Neural progenitor cell (in vitro differentiated cells): Measurements from ENCODE around the gene ENOPH1. TPM values are rescaled to one million over a fixed set of nuclear protein-coding genes. Genes with fewer than 3 reads are reported as not detected.

ENCODE experiments used
- DNase-seq: peaks from one replicate; pipeline ENCODE4 v3.0.0-alpha.2; 2016; ENCODE audit warnings: low spot score
- H2AFZ ChIP-seq: fragments of 200-600 bp; sonication (generic); replicated peaks from 2 replicates; pipeline ENCODE4 v1.6.1; 2016; ENCODE audit warnings: antibody characterized with exemption
- H3F3A ChIP-seq: fragments of 200-600 bp; sonication (generic); 2 replicates; pipeline ENCODE4 v1.6.1; 2016; ENCODE audit warnings: antibody characterized with exemption, low read depth
- H3K27ac ChIP-seq: fragments of 200-600 bp; sonication (generic); 2 replicates; pipeline ENCODE4 v1.5.1; 2016; ENCODE audit warnings: mild to moderate bottlenecking
- H3K27me3 ChIP-seq: fragments of 200-600 bp; sonication (generic); 2 replicates; pipeline ENCODE4 v1.6.1; 2016; ENCODE audit warnings: mild to moderate bottlenecking, moderate library complexity
- H3K36me3 ChIP-seq: fragments of 200-600 bp; sonication (generic); 2 replicates; pipeline ENCODE4 v1.5.1; 2016
- H3K4me1 ChIP-seq: fragments of 200-600 bp; sonication (generic); 2 replicates; pipeline ENCODE4 v1.6.1; 2016; ENCODE audit warnings: mixed run types
- H3K4me2 ChIP-seq: fragments of 200-600 bp; sonication (generic); 2 replicates; pipeline ENCODE4 v1.6.1; 2016
- H3K4me3 ChIP-seq: fragments of 200-600 bp; sonication (generic); 2 replicates; pipeline ENCODE4 v1.5.1; 2016
- H3K79me2 ChIP-seq: fragments of 200-600 bp; sonication (generic); 2 replicates; pipeline ENCODE4 v1.6.1; 2016; ENCODE audit warnings: low read depth
- H3K9ac ChIP-seq: fragments of 200-600 bp; sonication (generic); 2 replicates; pipeline ENCODE4 v1.6.1; 2016
- H3K9me3 ChIP-seq: fragments of 200-600 bp; sonication (generic); 2 replicates; pipeline ENCODE4 v1.5.1; 2016; ENCODE audit warnings: low read depth
- H4K20me1 ChIP-seq: fragments of 200-600 bp; sonication (generic); 2 replicates; pipeline ENCODE4 v1.6.1; 2016; ENCODE audit warnings: low read depth
- H3K27ac Mint-ChIP-seq: 3 replicates; pipeline ENCODE4 v1.8.0; 2021; ENCODE audit warnings: mixed read lengths
- H3K27me3 Mint-ChIP-seq: 2 replicates; pipeline ENCODE4 v1.8.0; 2022; ENCODE audit warnings: low read depth, mild to moderate bottlenecking, inconsistent platforms, moderate library complexity, mixed read lengths; ENCODE audit not compliant: insufficient read depth
- H3K36me3 Mint-ChIP-seq: 3 replicates; pipeline ENCODE4 v1.8.0; 2021; ENCODE audit warnings: mixed read lengths
- H3K4me1 Mint-ChIP-seq: 3 replicates; pipeline ENCODE4 v1.8.0; 2021; ENCODE audit warnings: mixed read lengths
- H3K4me3 Mint-ChIP-seq: 3 replicates; pipeline ENCODE4 v1.8.0; 2021; ENCODE audit warnings: mild to moderate bottlenecking, moderate library complexity, mixed read lengths
- H3K9me3 Mint-ChIP-seq: 3 replicates; pipeline ENCODE4 v1.8.0; 2020; ENCODE audit warnings: mixed read lengths
- CTCF ChIP-seq: fragments of 200-600 bp; sonication (generic); IDR thresholded peaks from 2 replicates; pipeline ENCODE4 v1.5.1; 2017; ENCODE audit warnings: antibody characterized with exemption, mild to moderate bottlenecking
- EZH2 ChIP-seq: fragments of 200-600 bp; sonication (generic); IDR thresholded peaks from 2 replicates; pipeline ENCODE4 v1.6.1; 2017; ENCODE audit warnings: antibody characterized with exemption, mild to moderate bottlenecking, moderate library complexity
- EZH2phosphoT487 ChIP-seq: fragments of 200-600 bp; sonication (generic); IDR thresholded peaks from 2 replicates; pipeline ENCODE4 v1.6.1; 2017; ENCODE audit warnings: antibody characterized with exemption
- total RNA-seq: library from RNA; depleted of rRNA; stranded (reverse); fragments of >200 nt; gene quantifications from 2 replicates; pipeline ENCODE4 v1.2.3, GENCODE V29; 2015; ENCODE audit warnings: low replicate concordance

The ENOPH1 gene
- 44.6 and 64.4 TPM in 2 replicates for total RNA-seq

- Histone ChIP-seq H3K9me3 (no peaks in the 10 kb centered on the region), H3K4me3 (peak within 1 kb of the TSS; percentile 97), H3K4me2 (peak within 1 kb of the TSS; percentile 92), H3K9ac (peak within 1 kb of the TSS; percentile 97), H2AFZ (peak within 1 kb of the TSS; percentile 86), H3F3A (peaks cover 33% of the 10 kb centered on the region), H3K79me2 (peaks cover 96% of the 10 kb centered on the region), H4K20me1 (peaks cover 68% of the 10 kb centered on the region), H3K27me3 (no peaks in the 10 kb centered on the region), H3K27ac (peak within 1 kb of the TSS; percentile 99), H3K4me1 (peaks cover 39% of the 10 kb centered on the region), H3K36me3 (peaks cover 26% of the 10 kb centered on the region)
- H3K4me1 Mint-ChIP-seq: peaks cover 52% of the 10 kb centered on the region
- H3K36me3 Mint-ChIP-seq: peaks cover 54% of the 10 kb centered on the region
- TF ChIP-seq EZH2phosphoT487 (no peak), CTCF (no peak)
- peaks cover 2% of the 10 kb centered on the region for H3K9me3 Mint-ChIP-seq
- H3K27me3 Mint-ChIP-seq: peaks cover 11% of the 10 kb centered on the region
- peak within 1 kb of the TSS; percentile 100 for H3K27ac Mint-ChIP-seq
- peak; percentile 96 for DNase-seq
- peak within 1 kb of the TSS; percentile 98 for H3K4me3 Mint-ChIP-seq
Observed at GRCh38 chr4:82430193-82430963, at the start of gene ENOPH1, which contains the start of gene HNRNPDL. TSS of gene ENOPH1 (plus strand) at chr4:82430590. CDS start at chr4:82430830, 240 bp downstream. TSS of gene HNRNPDL (minus strand) at chr4:82430462. CDS start at chr4:82429690, 772 bp downstream.

DNA sequence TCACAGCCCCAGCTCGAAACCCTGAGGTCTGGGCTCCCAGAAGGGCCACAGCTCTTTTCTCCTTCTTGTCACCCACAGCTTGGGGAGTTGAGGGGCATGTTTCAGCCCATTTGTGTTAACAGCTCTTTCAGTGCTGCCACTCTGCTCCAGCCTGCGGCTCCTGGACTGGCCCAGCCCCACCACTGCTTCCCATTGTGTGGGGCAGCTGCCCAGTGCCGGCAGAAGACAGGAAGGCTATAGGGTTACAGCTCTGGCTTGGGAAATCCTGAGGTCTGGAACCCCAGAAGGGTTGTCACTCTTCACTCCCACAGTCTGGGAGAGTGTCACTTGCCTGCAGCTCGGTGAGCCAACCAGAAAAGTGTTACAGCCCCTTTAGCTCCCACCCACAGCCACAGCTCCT is 49.6 kb upstream of the ENOPH1 start:
- Mint-ChIP-seq H3K27ac (no peak overlapping the region), H3K9me3 (peaks cover 9% of the 10 kb centered on the region), H3K4me1 (peaks cover 5% of the 10 kb centered on the region), H3K36me3 (peaks cover 21% of the 10 kb centered on the region), H3K4me3 (no peak overlapping the region), H3K27me3 (peaks cover 9% of the 10 kb centered on the region)
- H3K79me2 ChIP-seq: peaks cover 16% of the 10 kb centered on the region
- H2AFZ ChIP-seq: no peak overlapping the region
- no peaks in the 10 kb centered on the region for H3K9me3 ChIP-seq
- H3K27me3 ChIP-seq: no peaks in the 10 kb centered on the region
- peaks cover 3% of the 10 kb centered on the region for H3F3A ChIP-seq
- H3K4me3 ChIP-seq: no peak overlapping the region
- H3K27ac ChIP-seq: no peak overlapping the region
- DNase-seq: no peak
- no peak overlapping the region for H3K9ac ChIP-seq
- H3K4me2 ChIP-seq: no peak overlapping the region
- H3K36me3 ChIP-seq: no peaks in the 10 kb centered on the region
- H4K20me1 ChIP-seq: no peaks in the 10 kb centered on the region
- TF ChIP-seq CTCF (no peak), EZH2 (no peak), EZH2phosphoT487 (no peak)
- H3K4me1 ChIP-seq: no peaks in the 10 kb centered on the region

GRCh38 chr4:82381235-82381634 is 49.2 kb upstream of the ENOPH1 start:
- Histone ChIP-seq H3K9me3 (no peaks in the 10 kb centered on the region), H3K4me1 (no peaks in the 10 kb centered on the region), H3K27me3 (no peaks in the 10 kb centered on the region), H3K79me2 (peaks cover 12% of the 10 kb centered on the region), H3F3A (peaks cover 3% of the 10 kb centered on the region), H2AFZ (no peak overlapping the region), H3K4me2 (no peak overlapping the region), H4K20me1 (no peaks in the 10 kb centered on the region), H3K9ac (no peak overlapping the region), H3K27ac (no peak overlapping the region), H3K4me3 (no peak overlapping the region), H3K36me3 (no peaks in the 10 kb centered on the region)
- peaks cover 9% of the 10 kb centered on the region for H3K27me3 Mint-ChIP-seq
- no peak overlapping the region for H3K27ac Mint-ChIP-seq
- H3K4me1 Mint-ChIP-seq: peaks cover 3% of the 10 kb centered on the region
- TF ChIP-seq EZH2 (no peak), EZH2phosphoT487 (no peak), CTCF (no peak)
- H3K9me3 Mint-ChIP-seq: peaks cover 10% of the 10 kb centered on the region
- H3K4me3 Mint-ChIP-seq: no peak overlapping the region
- DNase-seq: no peak
- peaks cover 18% of the 10 kb centered on the region for H3K36me3 Mint-ChIP-seq
